Activated T-cell treated with anti-CD3 and anti-CD28 coated beads, Interleukin-2, amount 50 U/mL, for 72 hours (primary cell): ENCODE measurements around the gene OR13J1. TPM values are rescaled to one million over a fixed set of nuclear protein-coding genes. Genes with fewer than 3 reads are reported as not detected.
A peak's percentile ranks its signal among the peaks of the same experiment; 100 is the strongest.
"Not testable (repeated sequence)": the region's sequence is repeated elsewhere in the genome, so short reads cannot be mapped to it uniquely, and the experiment has no call there.

Source experiments
- ATAC-seq, 2 donors: fragments of 150-1000 bp; cut with Tn5 transposase; replicated peaks in 1 of 2; 2 replicates each; pipeline ENCODE4 v1.10.0; 2021; ENCODE audit warnings: moderate library complexity in 2 of 2, mild to moderate bottlenecking in 1 of 2
- DNase-seq, 2 donors: peaks; one replicate each; pipeline ENCODE4 v3.0.0; 2021 to 2022; ENCODE audit warnings: mixed read lengths in 1 of 2
- H3K27ac Mint-ChIP-seq: one replicate; pipeline ENCODE4 v1.8.0; 2022; ENCODE audit warnings: mild to moderate bottlenecking, moderate library complexity, mixed read lengths
- H3K27me3 Mint-ChIP-seq: one replicate; pipeline ENCODE4 v1.8.0; 2022; ENCODE audit warnings: low read depth, mixed read lengths
- H3K36me3 Mint-ChIP-seq, 2 donors: one replicate each; pipeline ENCODE4 v1.8.0; 2022; ENCODE audit warnings: mixed read lengths in 2 of 2, mild to moderate bottlenecking in 1 of 2; ENCODE audit not compliant: insufficient read depth in 2 of 2
- H3K4me1 Mint-ChIP-seq: one replicate; pipeline ENCODE4 v1.8.0; 2022; ENCODE audit warnings: low read depth, mixed read lengths
- H3K4me3 Mint-ChIP-seq, 2 donors: one replicate each; pipeline ENCODE4 v1.8.0; 2022; ENCODE audit warnings: mild to moderate bottlenecking in 2 of 2, mixed read lengths in 2 of 2, moderate library complexity in 2 of 2
- H3K9me3 Mint-ChIP-seq, 2 donors: one replicate each; pipeline ENCODE4 v1.8.0; 2022; ENCODE audit warnings: mixed read lengths in 2 of 2
- total RNA-seq, 2 donors: library from RNA; stranded (reverse); gene quantifications; one replicate each; pipeline ENCODE4 v1.2.3, GENCODE V29; 2022

OR13J1 gene
- total RNA-seq, 2 donors from 2014 or later, result not detected

DNA sequence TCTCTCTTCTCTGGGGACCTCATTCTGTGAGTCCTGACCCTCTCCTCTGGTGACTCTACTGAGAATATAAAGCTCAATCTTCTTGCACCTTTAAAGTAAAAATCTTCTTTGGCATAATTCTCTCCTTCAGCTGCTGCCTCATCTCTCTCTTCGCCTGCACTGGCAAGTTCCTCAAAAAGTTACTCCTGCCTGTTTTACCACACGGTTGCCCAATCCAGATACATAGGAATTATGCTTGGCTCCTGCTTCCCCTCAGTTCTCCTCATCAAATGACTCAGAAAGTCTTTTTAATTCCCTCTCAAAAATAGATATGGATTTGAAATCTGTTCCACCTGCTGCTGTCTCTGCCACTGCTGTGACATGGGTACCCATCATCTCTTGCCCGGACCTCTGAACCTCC lies 21.4 kb upstream of the OR13J1 start:
- no peak overlapping the region for H3K27ac Mint-ChIP-seq
- peaks cover 15% of the 10 kb centered on the region for H3K27me3 Mint-ChIP-seq
- ATAC-seq (no peak), DNase-seq (no peak)
- H3K4me1 Mint-ChIP-seq, result no peaks in the 10 kb centered on the region
- H3K4me3 Mint-ChIP-seq, result no peak overlapping the region
- H3K36me3 Mint-ChIP-seq, result no peaks in the 10 kb centered on the region
- no peaks in the 10 kb centered on the region for H3K9me3 Mint-ChIP-seq

DNA sequence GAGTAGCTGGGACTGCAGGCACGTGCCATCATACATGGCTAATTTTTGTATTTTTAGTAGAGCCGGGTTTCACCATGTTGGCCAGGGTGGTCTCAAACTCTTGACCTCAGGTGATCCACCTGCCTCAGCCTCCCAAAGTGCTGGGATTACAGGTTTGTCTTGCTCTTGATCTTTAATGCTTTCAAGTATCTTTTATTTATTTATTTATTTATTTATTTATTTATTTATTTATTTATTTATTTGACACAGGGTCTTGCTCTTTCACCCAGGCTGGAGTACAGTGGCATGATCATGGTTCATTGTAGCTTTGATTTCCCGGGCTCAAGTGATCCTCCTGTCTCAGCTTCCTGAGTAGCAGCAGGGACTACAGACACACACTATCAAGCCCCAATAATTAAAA lies 14.7 kb upstream of the OR13J1 start:
- H3K9me3 Mint-ChIP-seq, DNase-seq, H3K4me1 Mint-ChIP-seq, H3K36me3 Mint-ChIP-seq, H3K27ac Mint-ChIP-seq, H3K4me3 Mint-ChIP-seq, ATAC-seq, H3K27me3 Mint-ChIP-seq: not testable (repeated sequence)

DNA sequence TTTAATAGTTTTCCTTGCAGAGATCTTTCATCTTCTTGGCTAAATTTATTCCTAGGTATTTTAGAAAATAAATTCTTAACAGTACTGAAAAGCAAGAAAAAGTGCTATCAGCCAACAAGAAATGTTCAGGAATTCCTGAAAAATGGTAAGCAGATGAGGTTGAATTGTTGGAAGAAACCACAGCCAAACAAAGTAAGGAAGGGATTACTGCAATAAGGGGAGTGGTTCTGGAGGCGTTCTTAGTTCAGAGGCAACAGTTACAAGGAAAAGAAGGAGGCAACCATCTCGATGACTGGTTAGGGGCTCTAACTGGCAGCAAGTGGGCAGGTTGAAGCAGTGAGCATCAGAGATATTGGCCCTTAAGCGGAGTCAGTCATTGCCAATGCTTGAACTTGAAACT lies 12.8 kb upstream of the OR13J1 start:
- no peak overlapping the region for H3K27ac Mint-ChIP-seq
- no peak for ATAC-seq

DNA sequence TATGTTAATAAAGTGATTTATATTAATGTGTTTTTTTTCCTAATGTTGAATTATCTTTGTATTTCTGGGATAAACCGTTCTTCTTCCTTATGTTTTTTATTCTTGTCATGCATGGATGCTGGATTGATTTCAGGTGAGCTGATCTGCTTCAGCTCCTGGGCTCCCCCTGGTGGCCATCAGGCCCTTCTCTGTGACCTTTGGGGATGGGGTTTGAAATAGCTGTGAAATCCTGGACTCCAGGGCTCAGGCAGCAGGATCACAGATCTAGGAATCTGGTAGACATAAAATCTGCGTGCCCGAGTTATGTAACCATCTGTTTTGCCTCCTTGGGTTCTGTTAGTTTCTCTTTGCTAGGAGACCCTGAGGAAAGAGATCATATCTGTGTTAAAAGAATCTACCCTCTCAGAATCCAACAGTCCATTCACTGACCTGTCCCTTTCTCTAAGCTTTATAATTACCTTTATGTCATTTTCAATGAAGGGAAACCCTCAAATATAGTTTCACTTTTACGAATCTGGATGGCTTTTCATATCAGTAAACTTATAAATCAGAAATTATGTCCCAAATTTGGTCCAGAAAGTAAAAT lies 12.2 kb upstream of the OR13J1 start:
- H3K27ac Mint-ChIP-seq, result no peak overlapping the region
- peak; percentile 50 to 65 for ATAC-seq
- H3K4me1 Mint-ChIP-seq, result no peaks in the 10 kb centered on the region
- H3K27me3 Mint-ChIP-seq, result peaks cover 3% of the 10 kb centered on the region
- peaks cover under 1 to 6% of the 10 kb centered on the region in 2 donors for H3K9me3 Mint-ChIP-seq
- peaks cover 5 to 6% of the 10 kb centered on the region in 2 donors for H3K36me3 Mint-ChIP-seq
- DNase-seq, result peak; percentile 80 to 84
- no peak overlapping the region for H3K4me3 Mint-ChIP-seq

More for the DNA sequence above, 12.8 kb upstream of the OR13J1 start:
- Mint-ChIP-seq H3K27me3 (no peaks in the 10 kb centered on the region), H3K4me1 (no peaks in the 10 kb centered on the region), H3K9me3 (no peaks in the 10 kb centered on the region), H3K36me3 (no peaks in the 10 kb centered on the region), H3K4me3 (no peak overlapping the region)
- DNase-seq, result no peak

DNA sequence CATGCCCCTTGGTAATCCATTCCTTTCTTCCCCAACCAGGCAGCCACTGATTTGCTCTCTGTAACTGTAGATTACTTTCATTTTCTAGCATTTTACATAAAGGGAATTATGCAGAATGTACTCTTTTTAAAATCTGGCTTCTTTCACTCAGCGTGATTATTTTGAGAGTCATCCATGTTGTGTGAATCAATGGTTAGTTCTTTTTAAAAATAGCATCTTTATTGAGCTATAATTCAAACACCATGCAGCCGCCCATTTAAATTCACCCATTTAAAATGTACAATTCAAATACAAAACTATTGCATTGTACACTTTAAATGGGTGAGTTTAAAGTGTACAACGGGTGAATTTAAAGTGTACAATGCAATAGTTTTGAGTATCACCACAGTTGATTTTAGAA lies 2.3 kb upstream of the OR13J1 start:
- peaks cover 11% of the 10 kb centered on the region for H3K27me3 Mint-ChIP-seq
- peaks cover 4% of the 10 kb centered on the region for H3K4me1 Mint-ChIP-seq
- H3K36me3 Mint-ChIP-seq, result peaks cover 3 to 5% of the 10 kb centered on the region in 2 donors
- ATAC-seq, result no peak
- H3K27ac Mint-ChIP-seq, result no peak overlapping the region
- no peak for DNase-seq
- H3K9me3 Mint-ChIP-seq, result peaks cover 3 to 5% of the 10 kb centered on the region in 2 donors
- H3K4me3 Mint-ChIP-seq, result no peak overlapping the region

DNA sequence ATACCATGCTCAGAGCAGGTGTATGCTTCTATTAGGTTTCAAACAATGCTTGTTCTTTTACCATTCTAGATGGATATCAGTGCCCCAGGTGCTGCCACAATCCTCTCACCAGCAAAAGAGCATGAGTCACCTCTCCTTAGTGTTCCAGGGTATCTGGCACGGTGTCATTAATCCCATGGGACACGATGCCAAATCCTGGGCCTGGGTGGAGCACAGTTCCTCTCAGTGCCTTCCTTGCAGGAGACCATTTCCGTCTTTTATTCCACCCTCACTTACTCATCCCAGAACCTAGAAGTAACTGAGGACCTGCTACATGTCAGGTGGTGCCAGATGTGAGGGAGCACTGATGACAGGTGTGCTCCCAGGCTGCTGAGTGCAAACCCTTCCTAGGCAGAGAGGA lies 1.3 kb upstream of the OR13J1 start:
- Mint-ChIP-seq H3K27ac (no peak overlapping the region), H3K4me1 (peaks cover 4% of the 10 kb centered on the region), H3K36me3 (no peaks in the 10 kb centered on the region), H3K4me3 (no peak overlapping the region), H3K27me3 (peaks cover 1% of the 10 kb centered on the region), H3K9me3 (peaks cover 0 to 1% of the 10 kb centered on the region in 2 donors)
- DNase-seq (no peak), ATAC-seq (no peak)

DNA sequence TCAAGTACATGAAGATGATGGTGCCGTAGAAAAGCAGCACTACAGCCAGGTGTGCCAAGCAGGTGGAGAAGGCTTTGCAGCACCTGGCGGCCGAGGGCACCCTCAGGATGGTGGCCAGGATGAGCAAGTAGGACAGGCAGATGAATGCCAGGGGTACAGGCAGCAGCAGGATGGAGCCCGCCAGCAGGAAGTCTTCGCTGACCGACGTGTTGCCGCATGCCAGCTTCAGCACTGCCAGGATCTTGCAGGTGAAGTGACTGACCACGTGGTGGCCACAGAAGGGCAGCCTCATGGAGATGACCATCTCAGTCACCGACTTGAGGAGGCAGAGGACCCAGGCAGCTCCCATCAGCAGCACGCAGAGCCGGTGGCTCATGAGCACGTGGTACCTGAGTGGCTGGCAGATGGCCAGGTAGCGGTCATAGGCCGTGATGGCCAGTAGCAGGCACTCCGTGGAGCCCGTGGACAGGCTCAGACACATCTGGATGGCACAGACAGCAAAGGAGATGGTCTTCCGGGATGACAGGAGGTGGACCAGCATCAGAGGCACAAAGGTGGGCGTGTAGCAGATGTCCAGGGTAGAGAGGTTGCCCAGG lies 482 bp downstream of the OR13J1 start:
- peaks cover 4% of the 10 kb centered on the region for H3K4me1 Mint-ChIP-seq
- no peak overlapping the region for H3K27ac Mint-ChIP-seq
- H3K36me3 Mint-ChIP-seq, result no peaks in the 10 kb centered on the region
- no peaks in the 10 kb centered on the region for H3K9me3 Mint-ChIP-seq
- ATAC-seq (no peak), DNase-seq (no peak)
- no peaks in the 10 kb centered on the region for H3K27me3 Mint-ChIP-seq
- no peak overlapping the region for H3K4me3 Mint-ChIP-seq

DNA sequence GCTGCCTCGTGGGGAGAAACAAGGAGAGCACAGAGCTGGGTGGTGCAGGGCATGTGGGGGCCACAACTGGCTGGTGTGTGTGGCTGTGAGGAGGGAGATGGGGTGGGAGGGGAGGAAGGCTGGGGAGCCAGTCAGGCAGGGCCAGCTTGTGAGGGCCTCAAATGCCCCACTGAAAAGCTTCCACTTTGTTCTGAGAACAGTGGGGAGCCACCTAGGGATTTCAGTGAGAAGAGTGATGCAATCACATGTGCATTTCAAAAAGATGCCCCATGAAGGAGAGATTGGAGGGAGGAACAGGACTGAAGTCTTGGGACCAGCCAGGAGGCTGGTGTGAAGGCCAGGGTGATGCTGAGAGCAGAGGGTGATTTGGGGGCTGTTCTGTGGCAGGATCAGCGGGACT lies 1.3 kb downstream of the OR13J1 start:
- ATAC-seq (no peak), DNase-seq (no peak)
- no peak overlapping the region for H3K4me3 Mint-ChIP-seq
- no peaks in the 10 kb centered on the region for H3K9me3 Mint-ChIP-seq
- no peak overlapping the region for H3K27ac Mint-ChIP-seq
- no peaks in the 10 kb centered on the region for H3K27me3 Mint-ChIP-seq
- no peaks in the 10 kb centered on the region for H3K36me3 Mint-ChIP-seq
- peaks cover 4% of the 10 kb centered on the region for H3K4me1 Mint-ChIP-seq

DNA sequence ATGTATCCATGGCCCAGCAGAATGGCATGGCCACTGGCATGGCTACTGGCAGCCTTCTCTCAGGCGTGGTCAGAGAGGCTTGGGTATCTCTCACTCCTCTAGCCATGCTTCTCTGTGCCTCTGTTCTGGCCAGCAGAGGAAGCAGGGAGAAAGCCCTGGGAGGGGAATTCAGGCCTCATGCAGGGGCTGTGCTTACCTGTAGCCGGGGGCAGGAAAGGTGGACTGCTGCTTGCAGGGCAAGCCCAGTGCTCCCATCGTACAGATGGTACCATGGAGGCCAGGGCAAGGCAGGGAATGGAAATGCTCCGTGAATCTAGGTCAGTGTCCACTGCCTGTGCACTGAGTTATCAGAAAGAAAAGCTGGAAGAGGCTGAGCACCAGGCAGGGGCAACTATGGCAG lies 2.7 kb downstream of the OR13J1 start:
- Mint-ChIP-seq H3K4me1 (peaks cover 4% of the 10 kb centered on the region), H3K27me3 (peaks cover 5% of the 10 kb centered on the region), H3K27ac (no peak overlapping the region), H3K36me3 (no peaks in the 10 kb centered on the region), H3K4me3 (no peak overlapping the region), H3K9me3 (no peaks in the 10 kb centered on the region)
- DNase-seq, result no peak
- no peak for ATAC-seq

DNA sequence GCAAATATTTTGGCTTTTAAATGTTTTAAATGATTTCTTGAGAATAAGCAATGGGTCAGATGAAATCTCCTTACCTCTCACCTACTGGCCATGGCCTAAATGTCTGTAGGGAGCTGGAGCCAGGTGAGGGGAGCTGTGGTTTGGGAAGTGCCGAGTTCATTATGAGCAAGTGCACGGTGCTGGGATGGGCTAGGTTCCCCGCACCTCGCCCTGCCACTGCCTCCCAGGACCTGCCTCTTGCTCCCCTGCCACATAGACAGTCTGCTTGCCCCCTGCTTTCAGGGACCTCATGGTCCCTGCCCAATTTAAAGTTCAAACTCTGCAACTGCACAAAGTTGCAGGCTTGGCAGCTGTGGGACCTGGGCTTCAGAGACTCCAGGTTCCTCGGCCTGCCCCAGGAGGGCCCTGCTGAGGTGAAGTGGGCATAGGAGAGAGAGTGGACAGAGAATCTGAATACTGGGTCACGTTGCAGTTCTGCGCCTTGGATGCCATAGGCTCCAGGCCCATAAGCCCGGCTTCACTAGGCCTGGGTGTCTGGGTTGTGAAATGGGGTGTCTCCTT lies 5.4 kb downstream of the OR13J1 start:
- no peak for DNase-seq
- no peak overlapping the region for H3K4me3 Mint-ChIP-seq
- H3K27ac Mint-ChIP-seq, result no peak overlapping the region
- no peak for ATAC-seq
- H3K9me3 Mint-ChIP-seq, result no peaks in the 10 kb centered on the region
- H3K27me3 Mint-ChIP-seq, result peaks cover 23% of the 10 kb centered on the region
- H3K4me1 Mint-ChIP-seq, result no peaks in the 10 kb centered on the region
- no peaks in the 10 kb centered on the region for H3K36me3 Mint-ChIP-seq

DNA sequence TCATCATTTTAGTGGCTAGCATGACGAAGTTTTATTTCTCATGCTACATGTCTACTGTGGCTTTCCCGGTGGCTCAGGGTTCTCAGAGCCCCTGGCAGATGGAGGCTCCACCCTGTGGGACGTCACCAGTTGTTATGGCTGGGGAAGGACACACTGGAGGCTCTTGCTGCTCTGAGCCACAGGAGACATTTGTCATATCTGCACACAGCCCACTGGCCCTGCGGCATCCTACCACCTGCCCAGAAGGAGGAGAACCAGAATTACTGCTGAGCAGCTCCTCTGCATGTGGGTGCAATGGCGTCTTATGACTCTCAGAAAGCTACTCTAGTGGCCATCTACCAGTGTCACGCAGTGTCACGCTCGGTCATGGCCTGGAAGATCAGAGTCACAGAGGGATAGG lies 6.6 kb downstream of the OR13J1 start:
- H3K4me1 Mint-ChIP-seq, result no peaks in the 10 kb centered on the region
- H3K4me3 Mint-ChIP-seq, result no peak overlapping the region
- H3K36me3 Mint-ChIP-seq, result no peaks in the 10 kb centered on the region
- H3K9me3 Mint-ChIP-seq, result no peaks in the 10 kb centered on the region
- ATAC-seq, result no peak
- peaks cover 23% of the 10 kb centered on the region for H3K27me3 Mint-ChIP-seq
- no peak overlapping the region for H3K27ac Mint-ChIP-seq
- no peak for DNase-seq

DNA sequence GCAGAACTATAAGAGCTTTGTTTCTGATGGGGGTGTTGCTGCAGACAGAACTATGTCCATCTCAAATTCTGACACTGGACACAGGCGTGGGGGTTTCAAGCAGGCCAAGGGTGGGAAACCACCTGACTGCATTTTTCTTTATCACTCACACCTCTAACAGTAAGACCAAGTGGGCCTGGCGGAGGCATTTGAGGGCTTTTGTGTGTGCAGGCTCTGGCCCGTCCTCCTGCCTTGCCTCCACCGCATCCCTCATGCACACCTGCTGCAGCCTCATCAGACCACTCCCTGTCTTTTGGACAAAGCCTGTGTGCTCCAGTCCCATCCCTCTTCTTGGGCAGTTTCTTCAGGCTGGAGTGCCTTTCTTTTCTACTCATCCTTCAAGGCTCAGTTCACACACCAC lies 7.9 kb downstream of the OR13J1 start:
- Mint-ChIP-seq H3K4me3 (no peak overlapping the region), H3K9me3 (no peaks in the 10 kb centered on the region), H3K27ac (no peak overlapping the region), H3K27me3 (peaks cover 23% of the 10 kb centered on the region), H3K36me3 (no peaks in the 10 kb centered on the region), H3K4me1 (no peaks in the 10 kb centered on the region)
- no peak for DNase-seq
- no peak for ATAC-seq

DNA sequence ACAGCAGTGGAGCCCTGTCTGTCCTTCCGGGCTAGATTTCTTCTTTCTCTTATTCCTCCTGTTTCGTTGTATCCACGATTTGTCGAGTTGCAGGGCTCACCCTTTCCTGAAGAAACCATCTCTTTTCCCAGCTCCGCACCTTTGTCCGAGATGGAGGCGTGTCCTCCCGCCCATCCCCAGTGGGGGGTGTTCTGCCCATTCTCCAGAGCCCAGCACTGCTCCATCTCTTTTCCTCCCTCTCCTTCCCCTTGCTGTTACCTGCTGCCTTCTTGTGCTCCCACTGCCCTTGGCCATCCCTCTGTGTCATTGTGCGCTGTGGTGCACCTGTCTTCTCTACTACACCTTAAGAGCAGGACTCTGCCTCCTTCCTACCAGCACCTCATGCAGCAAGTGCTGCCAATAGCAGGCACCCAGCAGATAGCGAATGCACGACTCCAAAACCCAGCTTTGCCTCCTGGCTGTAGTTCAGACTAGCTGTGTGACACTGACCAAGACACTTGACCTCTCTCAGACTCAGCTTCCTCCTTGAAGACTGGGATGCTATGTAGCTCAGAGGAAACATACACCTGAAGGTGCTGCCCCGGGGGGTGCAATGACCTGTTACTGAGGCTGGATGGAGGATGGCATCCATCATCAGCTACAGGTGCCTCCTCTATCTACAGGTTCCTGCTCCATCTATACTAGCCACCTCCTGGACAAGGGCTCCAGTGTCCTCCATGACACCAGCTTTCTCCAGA lies 8.9 kb downstream of the OR13J1 start:
- H3K27me3 Mint-ChIP-seq, result peaks cover 23% of the 10 kb centered on the region
- H3K27ac Mint-ChIP-seq, result no peak overlapping the region
- no peak for ATAC-seq
- H3K4me3 Mint-ChIP-seq, result no peak overlapping the region
- no peak for DNase-seq
- no peaks in the 10 kb centered on the region for H3K4me1 Mint-ChIP-seq
- H3K9me3 Mint-ChIP-seq, result no peaks in the 10 kb centered on the region
- no peaks in the 10 kb centered on the region for H3K36me3 Mint-ChIP-seq
